ENCODE results near the gene RFX8. TPM values are rescaled to one million over a fixed set of nuclear protein-coding genes. Genes with fewer than 3 reads are reported as not detected.

Gene RFX8
- total and polyA plus RNA-seq, 2 of the 4 experiments (the other 2 are of a cell fraction): 2.9 to 5.3 TPM

DNA sequence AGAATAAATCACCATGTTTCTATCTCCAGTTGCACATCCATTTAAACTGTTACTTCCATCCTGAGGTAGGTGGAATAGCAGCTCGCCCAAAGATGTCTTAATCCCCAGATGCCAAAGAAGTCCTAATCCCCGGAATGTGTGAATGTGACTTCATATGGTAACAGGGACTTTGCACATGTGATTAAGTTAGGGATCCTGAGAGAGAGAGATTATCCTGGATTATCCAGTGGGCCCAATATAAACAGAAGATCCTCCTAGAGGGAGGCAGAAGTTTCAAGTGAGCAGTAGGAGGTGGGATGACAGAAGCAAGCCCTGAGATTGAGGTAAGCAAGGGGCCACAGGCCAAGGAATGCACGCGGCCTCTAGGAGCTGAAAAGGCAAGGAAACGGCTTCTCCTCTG, 107.4 kb downstream of the RFX8 start:
- H3K4me2 ChIP-seq (ENCODE audit: low read depth, low read length): no peak overlapping the region
- H3K18ac ChIP-seq (ENCODE audit: low read depth, low read length): no peak overlapping the region
- WGBS, 2 experiments (ENCODE audit: extremely low coverage in 2 of 2, insufficient read length in 1 of 2): no CpG with 5 or more reads among the region's 5 CpGs
- no peak overlapping the region for H3K14ac ChIP-seq (replicated peaks; ENCODE audit: low read depth, low read length)
- H3K4ac ChIP-seq (ENCODE audit: low read depth, low read length): no peak overlapping the region
- no peak overlapping the region for H2AK5ac ChIP-seq (ENCODE audit: low read depth, low read length)
- no peak overlapping the region for H2BK120ac ChIP-seq (ENCODE audit: low read depth, low read length)
- H3K4me1 ChIP-seq (ENCODE audit: control insufficient read depth, insufficient read depth, low read length): no peaks in the 10 kb centered on the region
- no peak for DNase-seq
- H4K20me1 ChIP-seq (ENCODE audit: insufficient read depth, low read length): no peaks in the 10 kb centered on the region
- no peak overlapping the region for H2BK5ac ChIP-seq (ENCODE audit: low read depth, low read length, poor library complexity, severe bottlenecking)
- no peaks in the 10 kb centered on the region for H3K9me3 ChIP-seq (ENCODE audit: control insufficient read depth, insufficient read depth, low read length)
- TF ChIP-seq SMC3 (IDR thresholded peaks at IDR 0.05; ENCODE audit: low read depth, low read length) (no peak), MAFK (IDR thresholded peaks at IDR 0.05; ENCODE audit: low read depth, low read length) (no peak), NFE2L2 (IDR thresholded peaks at IDR 0.05; ENCODE audit: low read depth, low read length) (no peak)
- TF ChIP-seq, protein P1, sequence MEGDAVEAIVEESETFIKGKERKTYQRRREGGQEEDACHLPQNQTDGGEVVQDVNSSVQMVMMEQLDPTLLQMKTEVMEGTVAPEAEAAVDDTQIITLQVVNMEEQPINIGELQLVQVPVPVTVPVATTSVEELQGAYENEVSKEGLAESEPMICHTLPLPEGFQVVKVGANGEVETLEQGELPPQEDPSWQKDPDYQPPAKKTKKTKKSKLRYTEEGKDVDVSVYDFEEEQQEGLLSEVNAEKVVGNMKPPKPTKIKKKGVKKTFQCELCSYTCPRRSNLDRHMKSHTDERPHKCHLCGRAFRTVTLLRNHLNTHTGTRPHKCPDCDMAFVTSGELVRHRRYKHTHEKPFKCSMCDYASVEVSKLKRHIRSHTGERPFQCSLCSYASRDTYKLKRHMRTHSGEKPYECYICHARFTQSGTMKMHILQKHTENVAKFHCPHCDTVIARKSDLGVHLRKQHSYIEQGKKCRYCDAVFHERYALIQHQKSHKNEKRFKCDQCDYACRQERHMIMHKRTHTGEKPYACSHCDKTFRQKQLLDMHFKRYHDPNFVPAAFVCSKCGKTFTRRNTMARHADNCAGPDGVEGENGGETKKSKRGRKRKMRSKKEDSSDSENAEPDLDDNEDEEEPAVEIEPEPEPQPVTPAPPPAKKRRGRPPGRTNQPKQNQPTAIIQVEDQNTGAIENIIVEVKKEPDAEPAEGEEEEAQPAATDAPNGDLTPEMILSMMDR (conservative IDR thresholded peaks at IDR 0.05; ENCODE audit: low read depth, low read length): no peak
- TF ChIP-seq, protein P2, sequence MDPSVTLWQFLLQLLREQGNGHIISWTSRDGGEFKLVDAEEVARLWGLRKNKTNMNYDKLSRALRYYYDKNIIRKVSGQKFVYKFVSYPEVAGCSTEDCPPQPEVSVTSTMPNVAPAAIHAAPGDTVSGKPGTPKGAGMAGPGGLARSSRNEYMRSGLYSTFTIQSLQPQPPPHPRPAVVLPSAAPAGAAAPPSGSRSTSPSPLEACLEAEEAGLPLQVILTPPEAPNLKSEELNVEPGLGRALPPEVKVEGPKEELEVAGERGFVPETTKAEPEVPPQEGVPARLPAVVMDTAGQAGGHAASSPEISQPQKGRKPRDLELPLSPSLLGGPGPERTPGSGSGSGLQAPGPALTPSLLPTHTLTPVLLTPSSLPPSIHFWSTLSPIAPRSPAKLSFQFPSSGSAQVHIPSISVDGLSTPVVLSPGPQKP (IDR thresholded peaks at IDR 0.05; ENCODE audit: borderline replicate concordance, low read depth, low read length): no peak
- no peak overlapping the region for H2BK20ac ChIP-seq (ENCODE audit: low read depth, low read length)
- in situ Hi-C loops (cut with MboI; ENCODE audit: low sequenced_read_pairs): no loop called here
- H2BK15ac ChIP-seq (ENCODE audit: low read depth, low read length): no peak overlapping the region
- no peak overlapping the region for H4K91ac ChIP-seq (ENCODE audit: insufficient read depth, low read depth, low read length)
- no peak overlapping the region for H3K56ac ChIP-seq (ENCODE audit: extremely low read depth, insufficient read depth, low read length)
- dilution Hi-C loops (cut with HindIII; ENCODE audit: low sequenced_read_pairs, unreplicated experiment): no loop called here
- no peaks in the 10 kb centered on the region for H3K9me1 ChIP-seq (ENCODE audit: insufficient read depth, low read length)
- ChIA-PET POLR2A (ENCODE audit: unreplicated experiment) (no interaction called here), CTCF (no interaction called here)
- ATAC-seq (ENCODE audit: low read depth): no peak
- intact Hi-C loops (cut with micrococcal nuclease): no loop called here
- H3K27ac ChIP-seq (ENCODE audit: insufficient read depth, low read length): no peak overlapping the region
- no peak overlapping the region for H2AK9ac ChIP-seq (replicated peaks; ENCODE audit: low read depth, low read length, poor library complexity)
- no peak overlapping the region for H2AFZ ChIP-seq (replicated peaks; ENCODE audit: low read length, poor library complexity)
- no peaks in the 10 kb centered on the region for H3K36me3 ChIP-seq (ENCODE audit: control insufficient read depth, insufficient read depth, low read length)
- H3K79me1 ChIP-seq (ENCODE audit: low read depth in 1 of 2, low read length in 2 of 2): no peaks in the 10 kb centered on the region
- peaks cover 36% of the 10 kb centered on the region for H3K27me3 ChIP-seq (ENCODE audit: control insufficient read depth, insufficient read depth, low read length)
- no peak overlapping the region for H4K8ac ChIP-seq (ENCODE audit: low read depth in 2 of 2, low read length in 2 of 2)
- BruUV-seq (replicated peaks): no TSS peak
- no peak overlapping the region for H3K9ac ChIP-seq (ENCODE audit: low read depth, low read length)
- no peak overlapping the region for H4K5ac ChIP-seq (ENCODE audit: low read depth, low read length)
- H3K23ac ChIP-seq (ENCODE audit: low read depth, low read length): no peak overlapping the region
- no peak overlapping the region for H3K4me3 ChIP-seq (ENCODE audit: insufficient read depth, low read depth, low read length)

Measured in IMR-90 (cell line).